Chondrocyte (in vitro differentiated cells): ENCODE measurements around the gene GUSB. TPM values are rescaled to one million over a fixed set of nuclear protein-coding genes. Genes with fewer than 3 reads are reported as not detected.
A peak's percentile ranks its signal among the peaks of the same experiment; 100 is the strongest.
"Not testable (repeated sequence)": the region's sequence is repeated elsewhere in the genome, so short reads cannot be mapped to it uniquely, and the experiment has no call there.

Source experiments
- DNase-seq: peaks from one replicate; pipeline ENCODE4 v3.0.0; 2021; ENCODE audit warnings: mixed read lengths, low spot score
- H3K27ac Mint-ChIP-seq: one replicate; pipeline ENCODE4 v1.8.0; 2021; ENCODE audit warnings: mild to moderate bottlenecking, moderate library complexity, mixed read lengths; ENCODE audit not compliant: unreplicated experiment
- H3K27me3 Mint-ChIP-seq: 2 replicates; pipeline ENCODE4 v1.8.0; 2021; ENCODE audit warnings: low read depth, mixed read lengths
- H3K36me3 Mint-ChIP-seq: 2 replicates; pipeline ENCODE4 v1.8.0; 2021; ENCODE audit warnings: low read depth, mixed read lengths
- H3K4me1 Mint-ChIP-seq: 2 replicates; pipeline ENCODE4 v1.8.0; 2021; ENCODE audit warnings: low read depth, mild to moderate bottlenecking, mixed read lengths
- H3K4me3 Mint-ChIP-seq: one replicate; pipeline ENCODE4 v1.8.0; 2021; ENCODE audit warnings: mild to moderate bottlenecking, moderate library complexity, mixed read lengths; ENCODE audit not compliant: unreplicated experiment
- H3K9me3 Mint-ChIP-seq: 2 replicates; pipeline ENCODE4 v1.8.0; 2021; ENCODE audit warnings: low read depth, mixed read lengths
- total RNA-seq: library from RNA; stranded (reverse); gene quantifications from 3 replicates; pipeline ENCODE4 v1.2.1, GENCODE V29; 2021
- TF ChIP-seq, protein P1 (sequence below): fragments of 200-600 bp; sonication (generic); IDR thresholded peaks from 2 replicates; pipeline ENCODE4 v1.5.0; 2021; ENCODE audit warnings: antibody characterized with exemption, mild to moderate bottlenecking, moderate library complexity

The GUSB gene
- total RNA-seq, 1 donor from 2014 or later, result 27.3 TPM

- H3K9me3 Mint-ChIP-seq, result no peaks in the 10 kb centered on the region
Observed at GRCh38 chr7:65951837-65952578, 30.0 kb downstream of the GUSB start.

GRCh38 chr7:65946904-65947303, 35.1 kb downstream of the GUSB start:
- TF ChIP-seq, protein P1, sequence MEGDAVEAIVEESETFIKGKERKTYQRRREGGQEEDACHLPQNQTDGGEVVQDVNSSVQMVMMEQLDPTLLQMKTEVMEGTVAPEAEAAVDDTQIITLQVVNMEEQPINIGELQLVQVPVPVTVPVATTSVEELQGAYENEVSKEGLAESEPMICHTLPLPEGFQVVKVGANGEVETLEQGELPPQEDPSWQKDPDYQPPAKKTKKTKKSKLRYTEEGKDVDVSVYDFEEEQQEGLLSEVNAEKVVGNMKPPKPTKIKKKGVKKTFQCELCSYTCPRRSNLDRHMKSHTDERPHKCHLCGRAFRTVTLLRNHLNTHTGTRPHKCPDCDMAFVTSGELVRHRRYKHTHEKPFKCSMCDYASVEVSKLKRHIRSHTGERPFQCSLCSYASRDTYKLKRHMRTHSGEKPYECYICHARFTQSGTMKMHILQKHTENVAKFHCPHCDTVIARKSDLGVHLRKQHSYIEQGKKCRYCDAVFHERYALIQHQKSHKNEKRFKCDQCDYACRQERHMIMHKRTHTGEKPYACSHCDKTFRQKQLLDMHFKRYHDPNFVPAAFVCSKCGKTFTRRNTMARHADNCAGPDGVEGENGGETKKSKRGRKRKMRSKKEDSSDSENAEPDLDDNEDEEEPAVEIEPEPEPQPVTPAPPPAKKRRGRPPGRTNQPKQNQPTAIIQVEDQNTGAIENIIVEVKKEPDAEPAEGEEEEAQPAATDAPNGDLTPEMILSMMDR, result no peak
- Mint-ChIP-seq H3K27ac (peak overlapping the region; percentile 36), H3K4me3 (no peak overlapping the region), H3K27me3 (no peaks in the 10 kb centered on the region), H3K9me3 (no peaks in the 10 kb centered on the region), H3K4me1 (peaks cover 8% of the 10 kb centered on the region), H3K36me3 (no peaks in the 10 kb centered on the region)
- no peak for DNase-seq

More at GRCh38 chr7:65951837-65952578, 30.0 kb downstream of the GUSB start:
- Mint-ChIP-seq H3K27ac (no peak overlapping the region), H3K27me3 (no peaks in the 10 kb centered on the region), H3K4me3 (no peak overlapping the region), H3K36me3 (peaks cover 5% of the 10 kb centered on the region), H3K4me1 (peaks cover 2% of the 10 kb centered on the region)
- TF ChIP-seq, protein P1, result no peak
- DNase-seq, result peak; percentile 28

- DNase-seq, H3K27me3 Mint-ChIP-seq, H3K36me3 Mint-ChIP-seq, H3K9me3 Mint-ChIP-seq, H3K27ac Mint-ChIP-seq, H3K4me3 Mint-ChIP-seq: not testable (repeated sequence)
- peaks cover 11% of the 10 kb centered on the region for H3K4me1 Mint-ChIP-seq
Observed at GRCh38 chr7:65945787-65946186, 36.2 kb downstream of the GUSB start.

DNA sequence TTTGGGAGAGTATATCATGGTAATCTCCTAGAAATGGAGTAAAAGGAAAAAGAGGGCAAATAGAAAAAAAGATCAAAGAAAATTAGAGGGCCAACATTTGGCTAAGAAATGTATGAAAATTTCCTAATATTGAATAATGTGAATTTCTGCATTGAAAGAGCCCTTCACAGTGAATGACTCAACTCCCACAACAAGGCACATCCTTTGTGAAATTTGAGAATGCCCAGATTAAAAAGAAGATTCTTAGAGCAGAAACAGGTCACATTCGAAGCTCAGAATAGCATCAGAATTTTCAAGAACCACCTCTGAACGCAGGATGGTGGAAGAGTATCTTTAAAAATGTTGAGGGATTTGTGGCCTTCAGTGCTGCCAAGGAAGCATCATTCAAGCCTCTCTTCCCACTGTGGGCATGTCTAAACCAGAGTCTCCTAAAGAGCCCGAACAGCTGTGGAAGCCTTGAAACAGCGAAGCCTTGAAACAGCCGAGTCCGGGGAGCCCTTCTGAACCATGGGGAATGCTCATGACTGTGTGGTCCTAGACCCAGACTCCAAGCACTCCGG, 43.6 kb downstream of the GUSB start:
- DNase-seq, result no peak
- H3K9me3 Mint-ChIP-seq, result peaks cover 8% of the 10 kb centered on the region
- H3K36me3 Mint-ChIP-seq, result peaks cover 5% of the 10 kb centered on the region
- TF ChIP-seq, protein P1, result no peak
- H3K4me3 Mint-ChIP-seq, result no peak overlapping the region
- H3K27me3 Mint-ChIP-seq, result no peaks in the 10 kb centered on the region
- no peak overlapping the region for H3K27ac Mint-ChIP-seq
- H3K4me1 Mint-ChIP-seq, result peaks cover 17% of the 10 kb centered on the region

- Mint-ChIP-seq H3K27me3 (no peaks in the 10 kb centered on the region), H3K9me3 (peaks cover 8% of the 10 kb centered on the region), H3K4me3 (no peak overlapping the region), H3K4me1 (peaks cover 17% of the 10 kb centered on the region), H3K27ac (no peak overlapping the region), H3K36me3 (peaks cover 5% of the 10 kb centered on the region)
- DNase-seq, result no peak
- TF ChIP-seq, protein P1, result no peak
Observed at GRCh38 chr7:65937296-65937695, 44.7 kb downstream of the GUSB start.
